Chondrocyte (in vitro differentiated cells): ENCODE measurements around the gene PNCK. TPM values are rescaled to one million over a fixed set of nuclear protein-coding genes. Genes with fewer than 3 reads are reported as not detected.
A peak's percentile ranks its signal among the peaks of the same experiment; 100 is the strongest.

Experiments
- DNase-seq: peaks from one replicate; pipeline ENCODE4 v3.0.0; 2021; ENCODE audit warnings: mixed read lengths, low spot score
- H3K27ac Mint-ChIP-seq: one replicate; pipeline ENCODE4 v1.8.0; 2021; ENCODE audit warnings: mild to moderate bottlenecking, moderate library complexity, mixed read lengths; ENCODE audit not compliant: unreplicated experiment
- H3K27me3 Mint-ChIP-seq: 2 replicates; pipeline ENCODE4 v1.8.0; 2021; ENCODE audit warnings: low read depth, mixed read lengths
- H3K36me3 Mint-ChIP-seq: 2 replicates; pipeline ENCODE4 v1.8.0; 2021; ENCODE audit warnings: low read depth, mixed read lengths
- H3K4me1 Mint-ChIP-seq: 2 replicates; pipeline ENCODE4 v1.8.0; 2021; ENCODE audit warnings: low read depth, mild to moderate bottlenecking, mixed read lengths
- H3K4me3 Mint-ChIP-seq: one replicate; pipeline ENCODE4 v1.8.0; 2021; ENCODE audit warnings: mild to moderate bottlenecking, moderate library complexity, mixed read lengths; ENCODE audit not compliant: unreplicated experiment
- H3K9me3 Mint-ChIP-seq: 2 replicates; pipeline ENCODE4 v1.8.0; 2021; ENCODE audit warnings: low read depth, mixed read lengths
- CTCF ChIP-seq: fragments of 200-600 bp; sonication (generic); IDR thresholded peaks from 2 replicates; pipeline ENCODE4 v1.5.0; 2021; ENCODE audit warnings: antibody characterized with exemption, mild to moderate bottlenecking, moderate library complexity
- total RNA-seq: library from RNA; stranded (reverse); gene quantifications from 3 replicates; pipeline ENCODE4 v1.2.1, GENCODE V29; 2021

Gene PNCK
- total RNA-seq, 1 donor from 2014 or later: 3.2 TPM

GRCh38 chrX:153662266-153662665, 11.3 kb downstream of the PNCK start:
- Mint-ChIP-seq H3K27ac (no peak overlapping the region), H3K9me3 (peaks cover 16% of the 10 kb centered on the region), H3K4me3 (peak overlapping the region; percentile 45), H3K27me3 (peaks cover 19% of the 10 kb centered on the region), H3K36me3 (peaks cover 3% of the 10 kb centered on the region), H3K4me1 (no peaks in the 10 kb centered on the region)
- TF ChIP-seq CTCF: peak; percentile 74
- peak; percentile 82 for DNase-seq

DNA sequence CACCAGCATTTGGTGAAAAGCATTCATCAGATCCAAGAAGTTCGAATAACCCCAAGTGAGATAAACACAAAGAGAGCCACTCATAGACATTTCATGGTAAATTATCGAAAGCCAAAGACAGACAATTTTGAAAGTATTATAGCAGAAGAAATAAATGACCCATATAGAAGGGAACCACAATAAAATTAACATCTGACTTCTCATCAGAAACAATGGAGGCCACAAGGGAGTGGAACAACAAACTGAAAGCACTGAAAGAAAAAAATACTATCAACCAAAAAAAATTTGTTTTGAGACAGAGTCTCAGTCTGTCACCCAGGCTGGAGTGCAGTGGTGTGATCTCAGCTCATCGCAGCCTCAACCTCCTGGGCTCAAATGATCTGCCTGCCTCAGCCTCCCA, 14.3 kb downstream of the PNCK start:
- H3K27ac Mint-ChIP-seq: no peak overlapping the region
- no peaks in the 10 kb centered on the region for H3K4me1 Mint-ChIP-seq
- no peak for TF ChIP-seq CTCF
- H3K36me3 Mint-ChIP-seq: peaks cover 3% of the 10 kb centered on the region
- no peak overlapping the region for H3K4me3 Mint-ChIP-seq
- peaks cover 15% of the 10 kb centered on the region for H3K27me3 Mint-ChIP-seq
- no peak for DNase-seq
- H3K9me3 Mint-ChIP-seq: peaks cover 11% of the 10 kb centered on the region

DNA sequence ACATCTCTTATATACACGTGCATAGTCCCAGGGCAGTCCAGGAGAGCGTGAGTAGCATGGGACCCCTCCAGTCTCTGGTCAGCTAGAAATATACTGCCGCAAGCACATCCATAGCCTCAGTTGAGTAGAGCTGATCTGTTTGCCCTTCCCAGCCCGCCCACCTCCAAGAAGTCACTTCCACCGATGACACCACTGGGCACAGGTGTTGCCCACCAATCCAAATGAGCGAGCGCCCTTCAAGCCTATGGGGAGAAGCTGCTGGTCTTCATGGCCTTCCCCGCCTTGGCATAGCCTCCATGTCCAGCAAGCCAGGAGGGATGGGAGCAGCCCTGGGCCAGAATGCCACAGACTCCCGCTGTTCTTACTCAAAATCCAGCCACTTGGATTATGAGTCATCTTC, 16.5 kb downstream of the PNCK start:
- H3K36me3 Mint-ChIP-seq: peaks cover 6% of the 10 kb centered on the region
- no peaks in the 10 kb centered on the region for H3K4me1 Mint-ChIP-seq
- no peak for TF ChIP-seq CTCF

DNA sequence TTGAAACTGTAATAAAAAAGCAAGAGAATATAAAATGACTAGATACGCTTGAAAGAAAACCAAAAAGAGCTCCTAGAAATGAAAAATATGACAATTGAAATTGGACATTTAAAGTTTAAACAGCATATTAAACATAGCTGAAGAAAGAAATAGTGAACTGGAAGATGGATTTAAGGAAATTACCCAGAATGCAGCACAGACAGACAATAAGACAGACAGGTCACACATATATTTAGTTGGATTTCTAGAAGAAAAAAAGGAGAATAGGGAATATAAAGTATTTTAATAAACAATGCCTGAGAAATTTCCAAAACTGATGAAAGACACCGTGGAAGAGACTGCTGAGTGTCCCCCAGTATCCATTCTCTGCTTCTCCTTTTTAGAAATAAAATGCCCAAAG, 20.1 kb downstream of the PNCK start:
- H3K27me3 Mint-ChIP-seq: no peaks in the 10 kb centered on the region
- no peaks in the 10 kb centered on the region for H3K4me1 Mint-ChIP-seq
- peaks cover 12% of the 10 kb centered on the region for H3K9me3 Mint-ChIP-seq
- H3K27ac Mint-ChIP-seq: no peak overlapping the region
- peaks cover 2% of the 10 kb centered on the region for H3K36me3 Mint-ChIP-seq
- H3K4me3 Mint-ChIP-seq: no peak overlapping the region
- TF ChIP-seq CTCF: no peak
- no peak for DNase-seq

More for the DNA sequence above, 16.5 kb downstream of the PNCK start:
- peaks cover 19% of the 10 kb centered on the region for H3K9me3 Mint-ChIP-seq
- no peak overlapping the region for H3K4me3 Mint-ChIP-seq
- peak; percentile 53 for DNase-seq
- no peak overlapping the region for H3K27ac Mint-ChIP-seq
- peaks cover 9% of the 10 kb centered on the region for H3K27me3 Mint-ChIP-seq

DNA sequence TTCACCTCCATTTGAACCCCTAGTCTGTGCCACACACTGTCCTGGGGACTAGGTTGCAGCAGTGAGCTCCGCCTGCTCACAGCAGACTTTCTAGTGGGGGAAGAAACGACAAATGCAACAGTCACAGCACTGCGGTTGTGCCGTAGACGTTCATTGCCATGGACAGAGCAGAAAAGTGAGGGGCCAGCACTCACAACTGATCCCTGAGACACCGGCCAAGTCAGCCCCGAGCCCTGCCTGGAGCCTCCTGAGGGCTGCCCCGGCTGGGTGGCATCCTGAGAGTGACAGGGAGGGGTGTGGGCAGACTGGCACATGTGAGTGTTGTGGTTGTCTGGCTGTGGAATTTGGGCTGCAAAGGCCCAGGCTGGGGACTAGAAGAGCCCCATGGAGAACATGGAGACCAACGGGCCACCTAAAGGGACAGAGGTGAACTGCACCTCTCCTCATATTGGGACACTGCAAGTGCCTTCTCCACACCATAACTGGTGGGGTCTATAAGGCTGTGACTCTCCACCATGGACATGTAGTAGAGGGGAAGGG, 22.0 kb downstream of the PNCK start:
- H3K4me3 Mint-ChIP-seq: no peak overlapping the region
- peaks cover 2% of the 10 kb centered on the region for H3K36me3 Mint-ChIP-seq
- peaks cover 12% of the 10 kb centered on the region for H3K9me3 Mint-ChIP-seq
- no peak overlapping the region for H3K27ac Mint-ChIP-seq
- no peaks in the 10 kb centered on the region for H3K27me3 Mint-ChIP-seq
- TF ChIP-seq CTCF: peak; percentile 43
- no peaks in the 10 kb centered on the region for H3K4me1 Mint-ChIP-seq
- DNase-seq: peak; percentile 63
